ENCODE measurements around the gene CD300LB.
"Not testable (repeated sequence)": the region's sequence is repeated elsewhere in the genome, so short reads cannot be mapped to it uniquely, and the experiment has no call there.

CD300LB gene

DNA sequence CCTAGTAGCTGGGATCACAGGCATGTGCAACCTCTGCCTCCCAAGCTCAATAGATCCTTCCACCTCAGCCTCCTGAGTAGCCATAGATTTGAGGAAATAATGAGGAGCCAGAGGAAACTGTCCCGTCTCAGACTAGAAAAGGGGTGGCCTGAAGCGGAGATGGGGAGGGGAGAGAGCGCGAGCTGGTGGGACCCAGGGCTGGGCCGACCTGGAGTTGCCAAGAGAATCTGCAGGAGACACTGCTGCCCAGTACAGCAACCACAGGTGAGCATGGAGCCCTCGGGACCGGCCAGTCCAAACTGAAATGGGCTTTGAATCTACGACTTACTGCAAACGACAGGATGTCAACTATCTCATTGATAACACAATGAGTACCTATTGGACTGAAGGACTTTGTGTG lies 40.6 kb downstream of the CD300LB start:
- H3K9me3 ChIP-seq (ENCODE audit: insufficient read depth, low read length): peaks cover 12% of the 10 kb centered on the region; the same call in 1 of the 2 replicates
- no peaks in the 10 kb centered on the region for H3K4me1 ChIP-seq (ENCODE audit: insufficient read depth, insufficient read length)
- no peak for TF ChIP-seq ZNF274 (IDR thresholded peaks at IDR 0.05; ENCODE audit: low read depth, low read length)
- TF ChIP-seq SUZ12 (IDR thresholded peaks at IDR 0.05; ENCODE audit: extremely low read depth, insufficient read depth, insufficient read length): no peak
- TF ChIP-seq YY1 (IDR thresholded peaks at IDR 0.05; ENCODE audit: insufficient read depth, insufficient read length): no peak
- no peaks in the 10 kb centered on the region for H3K36me3 ChIP-seq (ENCODE audit: insufficient read depth, insufficient read length, low read length)
- no peak overlapping the region for H3K4me3 ChIP-seq (ENCODE audit: insufficient read length, low read depth)
- H3K9ac ChIP-seq (ENCODE audit: insufficient read length, low read depth): no peak overlapping the region
- H3K27me3 ChIP-seq (ENCODE audit: insufficient read depth, insufficient read length): no peaks in the 10 kb centered on the region
- no peak for DNase-seq (ENCODE audit: low read depth, low spot score)

DNA sequence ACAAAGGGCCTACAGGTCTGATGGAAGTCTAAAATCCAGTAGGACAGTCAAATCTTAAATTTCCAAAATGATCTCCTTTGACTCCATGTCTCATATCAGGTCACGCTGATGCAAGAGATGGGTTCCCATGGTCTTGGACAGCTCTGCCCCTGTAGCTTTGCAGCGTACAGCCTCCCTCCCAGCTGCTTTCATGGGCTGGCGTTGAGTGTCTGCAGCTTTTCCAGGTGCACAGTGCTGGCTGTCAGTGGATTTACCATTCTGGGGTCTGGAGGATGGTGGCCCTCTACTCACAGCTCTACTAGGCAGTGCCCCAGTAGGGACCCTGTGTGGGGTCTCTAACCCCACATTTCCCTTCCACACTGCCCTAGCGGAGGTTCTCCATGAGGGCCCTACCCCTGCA lies 43.0 kb downstream of the CD300LB start:
- not testable (repeated sequence) for H3K4me1 ChIP-seq (ENCODE audit: insufficient read depth, insufficient read length); H3K9ac ChIP-seq (ENCODE audit: insufficient read length, low read depth); H3K36me3 ChIP-seq (ENCODE audit: insufficient read depth, insufficient read length, low read length); H3K27me3 ChIP-seq (ENCODE audit: insufficient read depth, insufficient read length); DNase-seq (ENCODE audit: low read depth, low spot score); H3K4me3 ChIP-seq (ENCODE audit: insufficient read length, low read depth)
- H3K9me3 ChIP-seq (ENCODE audit: insufficient read depth, low read length): peaks cover 12% of the 10 kb centered on the region; the same call in 1 of the 2 replicates

DNA sequence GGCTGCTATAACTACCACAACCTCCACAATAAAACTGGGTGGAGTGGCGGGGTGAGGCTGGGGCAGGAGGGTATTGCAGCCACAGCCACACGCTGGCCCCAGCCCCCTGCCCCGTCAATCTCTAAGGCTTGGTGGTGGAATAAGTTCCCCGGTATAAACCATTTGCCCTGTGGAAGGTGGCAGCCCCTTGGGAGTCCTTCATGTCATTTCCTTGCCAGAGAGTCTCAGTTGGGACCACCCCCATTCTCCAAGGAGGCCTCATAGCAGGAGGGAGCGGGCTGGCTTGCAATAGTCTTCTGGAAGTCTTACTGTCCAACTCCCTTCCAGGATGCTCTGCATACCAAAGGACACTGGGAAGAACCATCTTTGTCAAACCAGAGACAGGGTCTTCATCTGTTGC lies 45.4 kb downstream of the CD300LB start:
- H3K9me3 ChIP-seq (ENCODE audit: insufficient read depth, low read length): peaks cover 12% of the 10 kb centered on the region; the same call in 1 of the 2 replicates
- H3K4me1 ChIP-seq (ENCODE audit: insufficient read depth, insufficient read length): no peaks in the 10 kb centered on the region
- H3K27me3 ChIP-seq (ENCODE audit: insufficient read depth, insufficient read length): no peaks in the 10 kb centered on the region
- DNase-seq (ENCODE audit: low read depth, low spot score): no peak
- no peak overlapping the region for H3K9ac ChIP-seq (ENCODE audit: insufficient read length, low read depth)
- H3K4me3 ChIP-seq (ENCODE audit: insufficient read length, low read depth): no peak overlapping the region
- no peaks in the 10 kb centered on the region for H3K36me3 ChIP-seq (ENCODE audit: insufficient read depth, insufficient read length, low read length)
- TF ChIP-seq YY1 (IDR thresholded peaks at IDR 0.05; ENCODE audit: insufficient read depth, insufficient read length): no peak
- TF ChIP-seq SUZ12 (IDR thresholded peaks at IDR 0.05; ENCODE audit: extremely low read depth, insufficient read depth, insufficient read length): no peak
- TF ChIP-seq ZNF274 (IDR thresholded peaks at IDR 0.05; ENCODE audit: low read depth, low read length): no peak

DNA sequence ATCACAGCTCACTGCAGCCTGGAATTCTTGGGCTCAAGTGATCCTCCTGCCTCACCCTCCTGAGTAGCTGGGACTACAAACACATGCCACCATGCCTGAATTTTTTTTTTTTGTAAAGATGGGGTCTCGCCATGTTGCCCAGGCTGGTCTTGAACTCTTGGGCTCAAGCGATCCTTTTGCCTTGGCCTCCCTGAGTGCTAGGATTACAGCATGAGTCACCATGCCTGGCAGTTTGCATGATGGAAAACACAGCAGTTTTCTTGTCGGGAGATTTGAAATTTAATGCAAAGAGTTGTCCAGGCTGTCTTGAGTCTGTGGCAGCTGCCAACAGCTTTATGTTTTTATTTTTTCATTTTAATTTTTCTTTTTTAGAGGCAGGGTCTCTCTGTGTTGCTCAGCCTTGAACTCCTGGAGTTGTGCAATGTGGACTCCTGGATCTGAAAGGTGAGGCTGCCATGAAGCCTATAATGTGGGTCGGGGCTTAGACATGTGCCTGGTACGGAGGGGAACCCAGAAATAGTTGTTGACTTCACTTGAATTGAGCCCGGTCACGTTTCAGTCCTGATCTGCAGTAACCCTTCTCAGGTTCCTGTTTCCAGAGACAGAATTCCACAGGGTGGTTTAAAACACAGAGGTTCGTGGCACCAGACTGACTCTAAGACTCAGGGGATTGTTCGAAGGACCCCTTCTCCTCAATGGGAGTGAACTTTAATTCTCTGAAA lies 46.1 kb downstream of the CD300LB start:
- Histone ChIP-seq H3K9me3 (ENCODE audit: insufficient read depth, low read length) (peaks cover 12% of the 10 kb centered on the region; the same call in 1 of the 2 replicates), H3K4me1 (ENCODE audit: insufficient read depth, insufficient read length) (no peaks in the 10 kb centered on the region), H3K27me3 (ENCODE audit: insufficient read depth, insufficient read length) (no peaks in the 10 kb centered on the region), H3K4me3 (ENCODE audit: insufficient read length, low read depth) (no peak overlapping the region), H3K9ac (ENCODE audit: insufficient read length, low read depth) (no peak overlapping the region), H3K36me3 (ENCODE audit: insufficient read depth, insufficient read length, low read length) (no peaks in the 10 kb centered on the region)
- DNase-seq (ENCODE audit: low read depth, low spot score): no peak
- TF ChIP-seq SUZ12 (IDR thresholded peaks at IDR 0.05; ENCODE audit: extremely low read depth, insufficient read depth, insufficient read length) (no peak), YY1 (IDR thresholded peaks at IDR 0.05; ENCODE audit: insufficient read depth, insufficient read length) (no peak), ZNF274 (IDR thresholded peaks at IDR 0.05; ENCODE audit: low read depth, low read length) (no peak)

DNA sequence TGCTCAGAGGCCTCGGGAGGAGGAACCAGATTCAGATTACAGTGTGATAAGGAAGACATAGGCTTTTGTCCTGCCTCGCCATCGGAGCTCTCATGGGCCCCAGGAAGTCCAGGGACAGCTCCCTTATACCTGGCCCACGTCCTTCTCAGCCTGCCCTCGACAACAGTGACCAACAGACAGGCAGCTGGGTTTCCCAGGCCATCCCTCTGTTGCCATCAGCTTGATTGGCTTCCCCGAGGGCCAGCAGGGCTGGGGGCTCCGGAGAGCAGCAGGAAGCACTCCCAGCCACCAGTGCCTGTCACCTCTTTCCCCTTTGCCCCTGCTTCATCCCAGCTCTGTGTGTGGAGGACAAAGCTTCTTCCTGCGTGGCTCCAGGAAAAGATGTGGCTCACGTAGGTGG lies 47.2 kb downstream of the CD300LB start:
- no peaks in the 10 kb centered on the region for H3K36me3 ChIP-seq (ENCODE audit: insufficient read depth, insufficient read length, low read length)

DNA sequence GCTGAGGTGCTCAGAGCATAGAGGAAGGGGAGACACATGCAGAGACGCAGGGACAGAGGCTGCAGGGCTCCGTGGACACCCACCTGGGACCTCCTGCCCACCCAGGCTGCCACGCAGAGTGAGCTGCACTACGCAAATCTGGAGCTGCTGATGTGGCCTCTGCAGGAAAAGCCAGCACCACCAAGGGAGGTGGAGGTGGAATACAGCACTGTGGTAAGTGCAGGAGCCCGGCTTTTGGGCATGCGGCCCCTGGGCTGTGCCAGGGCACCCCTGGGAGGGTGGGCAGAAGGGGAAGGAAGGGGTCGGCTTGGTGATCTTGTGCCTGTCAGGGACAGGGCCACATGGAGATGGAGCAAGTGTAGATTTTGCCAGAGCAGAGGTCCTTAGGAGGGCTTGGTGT lies 49.7 kb downstream of the CD300LB start:
- Histone ChIP-seq H3K27me3 (ENCODE audit: insufficient read depth, insufficient read length) (no peaks in the 10 kb centered on the region), H3K36me3 (ENCODE audit: insufficient read depth, insufficient read length, low read length) (no peaks in the 10 kb centered on the region), H3K9ac (ENCODE audit: insufficient read length, low read depth) (no peak overlapping the region), H3K4me3 (ENCODE audit: insufficient read length, low read depth) (no peak overlapping the region), H3K4me1 (ENCODE audit: insufficient read depth, insufficient read length) (no peaks in the 10 kb centered on the region), H3K9me3 (ENCODE audit: insufficient read depth, low read length) (peaks cover 3% of the 10 kb centered on the region; the same call in 1 of the 2 replicates)
- no peak for DNase-seq (ENCODE audit: low read depth, low spot score)
- TF ChIP-seq SUZ12 (IDR thresholded peaks at IDR 0.05; ENCODE audit: extremely low read depth, insufficient read depth, insufficient read length) (no peak), ZNF274 (IDR thresholded peaks at IDR 0.05; ENCODE audit: low read depth, low read length) (no peak), YY1 (IDR thresholded peaks at IDR 0.05; ENCODE audit: insufficient read depth, insufficient read length) (no peak)

More for the DNA sequence above, 47.2 kb downstream of the CD300LB start:
- H3K4me3 ChIP-seq (ENCODE audit: insufficient read length, low read depth): no peak overlapping the region
- H3K9me3 ChIP-seq (ENCODE audit: insufficient read depth, low read length): peaks cover 12% of the 10 kb centered on the region; the same call in 1 of the 2 replicates
- H3K4me1 ChIP-seq (ENCODE audit: insufficient read depth, insufficient read length): no peaks in the 10 kb centered on the region
- no peak for DNase-seq (ENCODE audit: low read depth, low spot score)
- H3K9ac ChIP-seq (ENCODE audit: insufficient read length, low read depth): no peak overlapping the region
- TF ChIP-seq YY1 (IDR thresholded peaks at IDR 0.05; ENCODE audit: insufficient read depth, insufficient read length): no peak
- no peak for TF ChIP-seq SUZ12 (IDR thresholded peaks at IDR 0.05; ENCODE audit: extremely low read depth, insufficient read depth, insufficient read length)
- TF ChIP-seq ZNF274 (IDR thresholded peaks at IDR 0.05; ENCODE audit: low read depth, low read length): no peak
- H3K27me3 ChIP-seq (ENCODE audit: insufficient read depth, insufficient read length): no peaks in the 10 kb centered on the region

DNA sequence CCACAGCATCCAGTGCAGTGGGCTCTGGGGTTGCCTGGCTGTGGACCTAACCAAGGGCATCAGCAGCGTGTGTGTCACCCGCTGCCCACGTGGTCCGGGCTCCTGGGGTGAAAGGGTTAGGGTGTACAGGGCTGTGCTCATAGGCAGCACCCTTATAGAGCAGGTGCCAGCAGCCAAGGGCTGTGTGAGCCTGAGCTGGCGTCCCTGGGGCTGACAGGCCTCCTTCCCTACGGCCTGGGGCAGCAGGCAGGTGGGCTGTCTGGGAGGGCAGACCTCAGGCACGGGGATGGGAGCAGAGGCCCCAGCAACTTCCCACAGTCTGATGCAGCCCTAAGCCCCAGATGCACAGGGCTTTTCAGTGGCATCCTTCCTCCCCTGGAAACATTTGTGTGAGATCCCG lies 51.0 kb downstream of the CD300LB start:
- H3K4me3 ChIP-seq (ENCODE audit: insufficient read length, low read depth): no peak overlapping the region
- no peak for DNase-seq (ENCODE audit: low read depth, low spot score)
- TF ChIP-seq ZNF274 (IDR thresholded peaks at IDR 0.05; ENCODE audit: low read depth, low read length) (no peak), SUZ12 (IDR thresholded peaks at IDR 0.05; ENCODE audit: extremely low read depth, insufficient read depth, insufficient read length) (no peak), YY1 (IDR thresholded peaks at IDR 0.05; ENCODE audit: insufficient read depth, insufficient read length) (no peak)
- no peaks in the 10 kb centered on the region for H3K36me3 ChIP-seq (ENCODE audit: insufficient read depth, insufficient read length, low read length)
- H3K27me3 ChIP-seq (ENCODE audit: insufficient read depth, insufficient read length): no peaks in the 10 kb centered on the region
- no peaks in the 10 kb centered on the region for H3K4me1 ChIP-seq (ENCODE audit: insufficient read depth, insufficient read length)
- peaks cover 16% of the 10 kb centered on the region; the same call in 1 of the 2 replicates for H3K9me3 ChIP-seq (ENCODE audit: insufficient read depth, low read length)
- H3K9ac ChIP-seq (ENCODE audit: insufficient read length, low read depth): no peak overlapping the region

Data from NT2/D1 (cell line).